GM12801 (cell line): ENCODE data around the gene GNA14.

Source experiments
- TF ChIP-seq, protein P1 (sequence below): IDR thresholded peaks from one replicate; pipeline ENCODE4 v1.5.1; 2011; ENCODE audit warnings: control low read depth; ENCODE audit not compliant: insufficient read length; ENCODE audit errors: extremely low read depth

The GNA14 gene

GRCh38 chr9:77516781-77517180, 131.3 kb downstream of the GNA14 start:
- TF ChIP-seq, protein P1, sequence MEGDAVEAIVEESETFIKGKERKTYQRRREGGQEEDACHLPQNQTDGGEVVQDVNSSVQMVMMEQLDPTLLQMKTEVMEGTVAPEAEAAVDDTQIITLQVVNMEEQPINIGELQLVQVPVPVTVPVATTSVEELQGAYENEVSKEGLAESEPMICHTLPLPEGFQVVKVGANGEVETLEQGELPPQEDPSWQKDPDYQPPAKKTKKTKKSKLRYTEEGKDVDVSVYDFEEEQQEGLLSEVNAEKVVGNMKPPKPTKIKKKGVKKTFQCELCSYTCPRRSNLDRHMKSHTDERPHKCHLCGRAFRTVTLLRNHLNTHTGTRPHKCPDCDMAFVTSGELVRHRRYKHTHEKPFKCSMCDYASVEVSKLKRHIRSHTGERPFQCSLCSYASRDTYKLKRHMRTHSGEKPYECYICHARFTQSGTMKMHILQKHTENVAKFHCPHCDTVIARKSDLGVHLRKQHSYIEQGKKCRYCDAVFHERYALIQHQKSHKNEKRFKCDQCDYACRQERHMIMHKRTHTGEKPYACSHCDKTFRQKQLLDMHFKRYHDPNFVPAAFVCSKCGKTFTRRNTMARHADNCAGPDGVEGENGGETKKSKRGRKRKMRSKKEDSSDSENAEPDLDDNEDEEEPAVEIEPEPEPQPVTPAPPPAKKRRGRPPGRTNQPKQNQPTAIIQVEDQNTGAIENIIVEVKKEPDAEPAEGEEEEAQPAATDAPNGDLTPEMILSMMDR = no peak

DNA sequence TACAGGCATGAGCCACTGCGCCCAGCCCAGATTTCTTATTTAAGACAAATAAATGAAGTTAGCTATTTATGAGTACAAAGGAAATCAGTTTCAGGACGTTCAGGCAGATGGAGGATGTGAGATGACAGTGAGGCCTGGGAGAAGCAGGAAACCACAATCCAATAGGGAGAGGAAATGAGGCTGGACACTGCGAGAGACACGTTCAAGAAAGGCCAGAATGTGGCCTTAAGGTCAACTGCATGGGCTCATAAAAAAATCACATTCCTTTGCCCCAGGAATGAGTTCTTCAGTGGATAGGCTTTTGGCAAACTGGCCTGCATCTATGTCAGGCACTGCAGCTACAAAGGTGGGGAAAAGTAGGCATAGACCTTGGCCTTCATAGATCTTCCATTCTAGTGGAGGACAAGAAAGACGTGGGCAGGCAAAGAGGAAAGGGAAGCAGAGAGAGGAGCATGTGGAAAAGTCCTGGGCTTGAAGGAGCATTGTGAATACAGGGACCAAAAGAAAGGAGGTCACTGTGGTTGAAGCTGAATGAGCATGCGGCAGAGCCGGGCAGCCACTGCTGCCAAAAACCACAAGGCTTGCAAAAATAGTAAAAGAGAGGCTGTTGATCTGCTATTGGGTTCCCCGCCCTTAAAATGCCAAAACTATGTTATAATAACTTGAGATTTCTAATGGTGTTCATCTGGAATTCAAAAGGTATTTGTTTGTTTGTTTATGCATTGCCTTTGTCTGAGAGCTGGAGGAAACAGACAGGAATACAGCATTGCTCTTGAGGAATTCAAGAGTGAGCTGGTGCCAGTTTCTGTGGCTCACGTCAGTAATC, 133.0 kb downstream of the GNA14 start:
- TF ChIP-seq, protein P1 = no peak

DNA sequence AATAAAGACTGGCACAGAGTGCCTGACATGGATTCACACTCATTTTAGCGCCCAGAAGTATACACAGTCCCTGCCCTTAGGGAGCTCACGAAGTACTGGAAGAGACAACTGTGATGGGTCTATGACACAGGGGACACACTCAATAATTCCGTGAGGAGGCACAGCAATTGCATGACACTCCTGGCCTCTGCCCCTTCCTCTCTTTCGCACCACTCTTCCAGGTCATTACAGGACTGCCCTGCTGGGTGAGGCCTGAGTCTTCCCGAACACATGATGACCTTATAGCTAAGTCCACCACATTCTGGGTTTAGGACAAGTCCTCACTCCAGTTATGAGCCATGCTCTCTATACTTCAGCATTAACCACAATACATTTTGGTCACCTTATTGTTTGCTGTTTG, 134.7 kb downstream of the GNA14 start:
- TF ChIP-seq, protein P1 = no peak

DNA sequence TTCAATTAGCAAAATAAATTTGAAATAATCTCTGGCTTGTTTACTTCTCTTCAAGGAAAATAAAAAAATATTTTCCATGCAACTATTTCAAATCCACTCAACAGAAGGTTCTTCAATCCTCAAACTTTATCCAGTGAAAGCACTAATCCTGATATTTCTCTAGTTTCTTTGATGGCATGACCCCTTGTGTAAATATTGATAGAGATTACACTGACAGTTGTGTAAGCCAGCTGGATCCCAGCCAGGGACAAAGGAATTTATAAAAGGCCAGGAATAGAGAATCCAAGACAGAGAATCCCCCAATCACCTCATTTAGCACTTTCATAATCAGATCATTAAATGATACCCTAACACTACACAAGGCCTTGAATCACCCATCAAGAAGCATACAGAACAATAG, 135.2 kb downstream of the GNA14 start:
- TF ChIP-seq, protein P1 = no peak

- TF ChIP-seq, protein P1 = no peak
These were observed 136.6 kb downstream of the GNA14 start for GRCh38 chr9:77511525-77511924.

DNA sequence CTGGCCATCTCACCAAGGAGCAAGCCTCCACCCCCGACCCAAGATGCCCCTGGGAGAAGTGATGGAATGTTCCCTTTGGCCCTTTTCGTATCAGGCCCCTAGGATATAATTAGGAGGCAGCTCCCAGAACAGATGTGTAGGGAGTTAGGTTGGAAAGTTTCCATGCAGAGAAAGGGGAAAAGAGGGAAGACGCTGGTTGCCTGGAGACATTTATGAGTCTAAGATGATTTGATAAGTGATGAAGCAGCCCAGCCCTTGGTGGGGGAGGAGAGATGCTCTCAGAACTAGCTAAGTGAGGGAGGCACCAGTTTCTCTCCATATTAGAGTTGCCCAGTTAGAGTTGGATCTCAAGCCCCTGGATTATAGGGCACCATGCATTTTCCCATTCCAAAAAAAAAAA, 137.5 kb downstream of the GNA14 start:
- TF ChIP-seq, protein P1 = no peak

DNA sequence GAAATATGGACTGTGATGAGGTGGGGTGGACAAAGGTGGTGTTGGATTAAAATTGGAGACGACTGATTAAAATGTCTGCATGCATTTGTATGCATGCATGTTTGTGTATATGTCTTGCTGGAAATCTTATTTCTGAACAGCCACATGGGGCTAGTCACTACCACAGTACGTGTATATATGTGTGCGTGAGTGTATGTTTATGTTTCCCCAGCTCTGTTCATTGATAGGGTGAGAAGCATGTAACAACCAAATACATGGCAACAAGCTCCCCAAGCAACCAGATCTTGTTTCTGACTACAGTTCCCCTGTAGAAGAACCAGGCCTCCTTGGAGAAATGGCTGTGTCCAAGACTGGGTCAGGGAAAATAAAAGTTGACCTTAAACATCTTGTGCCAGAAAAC, 139.7 kb downstream of the GNA14 start:
- TF ChIP-seq, protein P1 = no peak
